DND-41 (cell line): ENCODE results near the gene KRTAP4-9.

Experiments used
- CTCF ChIP-seq: IDR thresholded peaks from 2 replicates; pipeline ENCODE4 v1.5.1; 2012; ENCODE audit warnings: borderline replicate concordance, low read length, moderate library complexity, mild to moderate bottlenecking; ENCODE audit not compliant: poor library complexity, severe bottlenecking; ENCODE audit errors: extremely low read depth
- EZH2 ChIP-seq: IDR thresholded peaks from 3 replicates; pipeline ENCODE4 v1.6.1; 2012; ENCODE audit warnings: borderline replicate concordance, low read depth, mild to moderate bottlenecking, moderate library complexity, low read length, inconsistent platforms; ENCODE audit not compliant: severe bottlenecking

DNA sequence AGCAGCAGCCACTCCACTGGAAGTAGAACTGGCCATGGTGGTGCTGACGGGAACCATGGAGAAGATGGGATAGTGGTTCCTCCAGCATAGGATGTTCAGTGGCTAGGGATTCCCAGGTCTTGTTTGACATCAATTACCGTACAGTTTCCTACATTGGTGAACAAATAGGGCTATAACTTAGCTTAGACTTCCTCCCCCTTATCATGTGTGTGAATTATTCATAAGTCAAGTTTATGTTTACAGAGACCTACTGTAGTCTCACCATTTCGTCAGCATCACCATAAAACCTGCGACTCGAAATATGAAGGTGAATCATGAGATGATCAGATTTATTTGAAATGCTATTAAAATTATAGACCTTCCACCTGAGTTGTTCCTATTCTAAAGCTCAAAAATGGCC lies 46.4 kb upstream of the KRTAP4-9 start:
- no peak for TF ChIP-seq EZH2
- no peak for TF ChIP-seq CTCF
